Neuronal stem cell (in vitro differentiated cells): ENCODE results near the gene FPR1.

Experiments
- DNase-seq: peaks from one replicate; pipeline ENCODE4 v3.0.0-alpha.2; 2013; ENCODE audit warnings: low spot score
- H2AFZ ChIP-seq: one replicate; pipeline ENCODE4 v1.6.1; 2013; ENCODE audit warnings: mild to moderate bottlenecking, low read length, inconsistent platforms
- H2AK5ac ChIP-seq: 2 replicates; pipeline ENCODE4 v1.6.1; 2013; ENCODE audit warnings: low read depth, mild to moderate bottlenecking, inconsistent platforms, low read length, moderate library complexity, mixed read lengths
- H2BK120ac ChIP-seq: 2 replicates; pipeline ENCODE4 v1.6.1; 2013; ENCODE audit warnings: low read depth, mild to moderate bottlenecking, inconsistent platforms, low read length, moderate library complexity, mixed read lengths
- H2BK12ac ChIP-seq: one replicate; pipeline ENCODE4 v1.6.1; 2013; ENCODE audit warnings: low read length, inconsistent platforms
- H2BK15ac ChIP-seq: 2 replicates; pipeline ENCODE4 v1.6.1; 2013; ENCODE audit warnings: mild to moderate bottlenecking, low read length, inconsistent platforms, mixed read lengths
- H2BK5ac ChIP-seq: one replicate; pipeline ENCODE4 v1.6.1; 2013; ENCODE audit warnings: inconsistent platforms, mild to moderate bottlenecking, low read length, moderate library complexity
- H3K14ac ChIP-seq: one replicate; pipeline ENCODE4 v1.6.1; 2013; ENCODE audit warnings: low read length, inconsistent platforms
- H3K18ac ChIP-seq: 2 replicates; pipeline ENCODE4 v1.6.1; 2013; ENCODE audit warnings: low read length, inconsistent platforms
- H3K23ac ChIP-seq: 2 replicates; pipeline ENCODE4 v1.6.1; 2013; ENCODE audit warnings: low read depth, mild to moderate bottlenecking, mixed read lengths, low read length, inconsistent platforms; ENCODE audit not compliant: poor library complexity
- H3K27ac ChIP-seq: replicated peaks from 3 replicates; pipeline ENCODE4 v1.5.1; 2013; ENCODE audit warnings: low read length, inconsistent platforms
- H3K27me3 ChIP-seq, 3 experiments: 2 replicates each; pipeline ENCODE4 v1.6.1; 2013; ENCODE audit warnings: low read length in 3 of 3, mild to moderate bottlenecking in 2 of 3, inconsistent platforms in 1 of 3, low read depth in 1 of 3, mixed read lengths in 1 of 3, moderate library complexity in 1 of 3; ENCODE audit not compliant: control insufficient read depth in 3 of 3, insufficient read depth in 3 of 3
- H3K36me3 ChIP-seq, 2 donors: replicated peaks in 1 of 2; 2 replicates each; pipeline ENCODE4 v1.6.1; 2013; ENCODE audit warnings: low read length in 2 of 2; ENCODE audit not compliant: control insufficient read depth in 2 of 2, insufficient read depth in 2 of 2
- H3K4ac ChIP-seq: 2 replicates; pipeline ENCODE4 v1.6.1; 2013; ENCODE audit warnings: inconsistent platforms, mild to moderate bottlenecking, low read length, moderate library complexity
- H3K4me1 ChIP-seq, 2 donors: 1 replicate in 1 of 2; 2 replicates in 1 of 2; pipeline ENCODE4 v1.6.1; 2013; ENCODE audit warnings: low read length in 2 of 2, low read depth in 1 of 2; ENCODE audit not compliant: control insufficient read depth in 2 of 2, insufficient read depth in 1 of 2
- H3K4me2 ChIP-seq: one replicate; pipeline ENCODE4 v1.6.1; 2013; ENCODE audit warnings: mild to moderate bottlenecking, low read length, inconsistent platforms; ENCODE audit not compliant: insufficient read depth, poor library complexity, severe bottlenecking
- H3K4me3 ChIP-seq, 2 donors: 2 replicates each; pipeline ENCODE4 v1.5.1; 2013; ENCODE audit warnings: low read length in 2 of 2, mild to moderate bottlenecking in 2 of 2, inconsistent platforms in 1 of 2, moderate library complexity in 1 of 2
- H3K79me1 ChIP-seq: one replicate; pipeline ENCODE4 v1.6.1; 2013; ENCODE audit warnings: low read depth, mild to moderate bottlenecking, inconsistent platforms, low read length, moderate library complexity
- H3K9ac ChIP-seq: one replicate; pipeline ENCODE4 v1.6.1; 2013; ENCODE audit warnings: mild to moderate bottlenecking, low read depth, low read length, inconsistent platforms; ENCODE audit not compliant: poor library complexity
- H3K9me3 ChIP-seq, 2 donors: replicated peaks in 1 of 2; 2 replicates each; pipeline versions ENCODE3 to v1.6.1; 2013; ENCODE audit warnings: low read length in 2 of 2, mild to moderate bottlenecking in 2 of 2, inconsistent platforms in 1 of 2, low read depth in 1 of 2, mixed read lengths in 1 of 2, moderate library complexity in 1 of 2; ENCODE audit not compliant: control insufficient read depth in 2 of 2, insufficient read depth in 1 of 2
- H4K8ac ChIP-seq: one replicate; pipeline ENCODE4 v1.6.1; 2013; ENCODE audit warnings: low read depth, mild to moderate bottlenecking, inconsistent platforms, low read length, moderate library complexity
- H4K91ac ChIP-seq: one replicate; pipeline ENCODE4 v1.6.1; 2013; ENCODE audit warnings: low read length, low read depth, mild to moderate bottlenecking, inconsistent platforms; ENCODE audit not compliant: poor library complexity
- WGBS, 2 donors: extraction: QIAGEN DNeasy Blood & Tissue Kit; methylation state at CpG; one replicate each; pipeline ENCODE4 v1.1.7; 2013; ENCODE audit warnings: missing lambda C conversion rate in 2 of 2, mixed read lengths in 1 of 2; ENCODE audit not compliant: insufficient read length in 2 of 2, insufficient replicate concordance in 1 of 2; ENCODE audit errors: extremely low coverage in 2 of 2; 5-methylcytosine and 5-hydroxymethylcytosine counted together

Gene FPR1

GRCh38 chr19:51711702-51712101, 40.0 kb downstream of the FPR1 start:
- no peak overlapping the region for H3K4ac ChIP-seq
- H4K8ac ChIP-seq, result no peak overlapping the region
- H3K36me3 ChIP-seq, result peaks cover 0 to 8% of the 10 kb centered on the region in 2 donors
- H2BK5ac ChIP-seq, result no peak overlapping the region
- no peak overlapping the region for H3K23ac ChIP-seq
- no peak overlapping the region for H3K27ac ChIP-seq
- H3K4me1 ChIP-seq, result no peaks in the 10 kb centered on the region
- H3K9ac ChIP-seq, result no peak overlapping the region
- H3K27me3 ChIP-seq, result peaks cover 0 to 12% (median 2%) of the 10 kb centered on the region in 3 experiments
- H2BK15ac ChIP-seq, result no peak overlapping the region
- no peak overlapping the region for H2AFZ ChIP-seq
- DNase-seq, result no peak
- H4K91ac ChIP-seq, result no peak overlapping the region
- H2BK12ac ChIP-seq, result no peak overlapping the region
- H3K79me1 ChIP-seq, result no peaks in the 10 kb centered on the region
- H3K14ac ChIP-seq, result no peak overlapping the region
- H2AK5ac ChIP-seq, result no peak overlapping the region
- H3K4me2 ChIP-seq, result no peak overlapping the region
- no CpG with 5 or more reads among the region's 1 CpG for WGBS, 2 donors
- H3K4me3 ChIP-seq, result no peak overlapping the region
- no peaks in the 10 kb centered on the region for H3K9me3 ChIP-seq
- H3K18ac ChIP-seq, result no peak overlapping the region
- no peak overlapping the region for H2BK120ac ChIP-seq

DNA sequence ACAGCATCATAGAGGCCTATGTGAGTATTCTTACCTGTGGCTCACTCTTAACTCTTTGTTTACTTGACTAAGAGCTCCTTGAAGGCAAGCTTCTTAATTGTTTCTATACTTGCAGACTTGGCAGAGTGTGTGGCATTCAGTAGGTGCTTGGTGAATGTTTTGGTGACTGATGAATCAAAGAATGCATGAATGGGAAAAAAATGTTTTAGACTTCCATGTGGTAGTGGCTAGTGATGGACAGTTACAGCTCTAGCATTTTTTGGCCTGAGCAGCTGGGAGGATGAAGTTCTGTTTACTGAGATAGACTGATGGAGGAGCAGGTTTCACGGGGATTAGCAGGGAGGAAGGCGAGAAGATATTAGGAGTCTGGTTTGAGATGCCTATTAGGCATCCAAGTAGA, 41.5 kb downstream of the FPR1 start:
- H3K18ac ChIP-seq, result no peak overlapping the region
- H3K14ac ChIP-seq, result no peak overlapping the region
- no peak overlapping the region for H2BK15ac ChIP-seq
- H3K79me1 ChIP-seq, result no peaks in the 10 kb centered on the region
- H4K91ac ChIP-seq, result no peak overlapping the region
- no peak overlapping the region for H2AK5ac ChIP-seq
- H3K4me1 ChIP-seq, result no peaks in the 10 kb centered on the region
- no peak overlapping the region for H2BK5ac ChIP-seq
- H2BK120ac ChIP-seq, result no peak overlapping the region
- H3K23ac ChIP-seq, result no peak overlapping the region
- no peak for DNase-seq
- H3K9ac ChIP-seq, result no peak overlapping the region
- WGBS, 2 donors, result no CpG with 5 or more reads among the region's 2 CpGs
- no peak overlapping the region for H3K4me3 ChIP-seq
- peaks cover 1 to 20% of the 10 kb centered on the region in 2 donors for H3K36me3 ChIP-seq
- H3K4me2 ChIP-seq, result no peak overlapping the region
- H3K27ac ChIP-seq, result no peak overlapping the region
- H3K4ac ChIP-seq, result no peak overlapping the region
- H3K9me3 ChIP-seq, result no peaks in the 10 kb centered on the region
- peaks cover 0 to 2% (median 0%) of the 10 kb centered on the region in 3 experiments for H3K27me3 ChIP-seq
- H2BK12ac ChIP-seq, result no peak overlapping the region
- no peak overlapping the region for H4K8ac ChIP-seq
- no peak overlapping the region for H2AFZ ChIP-seq

DNA sequence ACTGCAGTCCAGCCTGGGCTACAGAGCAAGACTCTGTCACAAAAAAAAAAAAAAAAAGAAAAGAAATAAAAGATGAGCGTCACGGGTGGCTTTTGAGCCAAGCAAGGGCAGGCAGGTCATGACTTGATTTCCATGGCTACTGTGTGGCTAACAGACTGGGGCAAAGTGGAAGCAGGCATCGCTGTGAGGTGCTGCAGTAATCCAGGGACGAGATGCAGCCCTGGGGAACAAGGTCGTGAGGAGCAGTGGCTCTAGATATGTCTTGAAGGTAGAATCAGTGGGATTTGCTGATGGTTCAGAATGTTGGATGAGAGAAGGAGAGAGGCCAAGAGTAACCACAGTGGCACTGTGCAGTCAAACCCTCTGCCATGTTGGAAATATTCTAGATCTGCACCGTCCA, 42.1 kb downstream of the FPR1 start:
- H4K91ac ChIP-seq, result no peak overlapping the region
- peaks cover 0 to 2% (median 0%) of the 10 kb centered on the region in 3 experiments for H3K27me3 ChIP-seq
- H3K18ac ChIP-seq, result no peak overlapping the region
- no peak overlapping the region for H3K4ac ChIP-seq
- no peaks in the 10 kb centered on the region for H3K79me1 ChIP-seq
- no peak overlapping the region for H2BK5ac ChIP-seq
- H3K4me3 ChIP-seq, result no peak overlapping the region
- H2BK12ac ChIP-seq, result no peak overlapping the region
- no peak overlapping the region for H3K9ac ChIP-seq
- H3K4me1 ChIP-seq, result no peaks in the 10 kb centered on the region
- H3K9me3 ChIP-seq, result no peaks in the 10 kb centered on the region
- no peak overlapping the region for H2AFZ ChIP-seq
- no peak overlapping the region for H3K4me2 ChIP-seq
- H3K23ac ChIP-seq, result peak overlapping the region; percentile 12
- H2BK15ac ChIP-seq, result no peak overlapping the region
- DNase-seq, result no peak
- no peak overlapping the region for H2AK5ac ChIP-seq
- H3K36me3 ChIP-seq, result peaks cover 2 to 24% of the 10 kb centered on the region in 2 donors
- no peak overlapping the region for H3K27ac ChIP-seq
- no CpG with 5 or more reads among the region's 6 CpGs for WGBS, 2 donors
- no peak overlapping the region for H4K8ac ChIP-seq
- no peak overlapping the region for H3K14ac ChIP-seq
- H2BK120ac ChIP-seq, result no peak overlapping the region

DNA sequence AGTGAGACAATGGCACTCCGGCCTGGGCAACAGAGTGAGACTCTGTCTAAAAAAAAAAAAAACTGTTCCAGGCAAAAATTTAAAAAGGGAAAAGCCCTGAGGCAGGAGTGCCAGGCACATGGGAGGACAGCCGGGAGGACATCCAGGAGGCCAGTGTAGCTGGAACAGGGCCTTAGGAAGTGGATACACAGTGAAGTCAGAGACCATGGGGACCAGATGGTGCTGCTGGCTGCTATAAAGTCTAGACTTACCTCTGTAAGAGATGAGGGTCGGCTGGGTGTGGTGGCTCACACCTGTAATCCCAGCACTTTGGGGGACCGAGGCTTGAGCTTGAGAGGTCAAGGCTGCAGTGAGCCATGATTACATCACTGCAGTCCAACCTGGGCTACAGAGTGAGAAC, 42.9 kb downstream of the FPR1 start:
- H2BK5ac ChIP-seq, result no peak overlapping the region
- no peak for DNase-seq
- WGBS, 2 donors, result no CpG with 5 or more reads among the region's 4 CpGs

More for the DNA sequence above, 42.9 kb downstream of the FPR1 start:
- H3K9me3 ChIP-seq, result no peaks in the 10 kb centered on the region
- H3K4me1 ChIP-seq, result no peaks in the 10 kb centered on the region
- H3K27me3 ChIP-seq, result peaks cover 0 to 2% (median 0%) of the 10 kb centered on the region in 3 experiments
- H3K4me2 ChIP-seq, result no peak overlapping the region
- H3K14ac ChIP-seq, result no peak overlapping the region
- no peak overlapping the region for H2AK5ac ChIP-seq
- H3K27ac ChIP-seq, result no peak overlapping the region
- no peak overlapping the region for H2BK12ac ChIP-seq
- no peak overlapping the region for H2AFZ ChIP-seq
- H2BK15ac ChIP-seq, result no peak overlapping the region
- H4K8ac ChIP-seq, result no peak overlapping the region
- no peak overlapping the region for H3K9ac ChIP-seq
- no peak overlapping the region for H3K23ac ChIP-seq
- no peak overlapping the region for H4K91ac ChIP-seq
- no peak overlapping the region for H3K18ac ChIP-seq
- H3K4me3 ChIP-seq, result no peak overlapping the region
- peaks cover 2 to 24% of the 10 kb centered on the region in 2 donors for H3K36me3 ChIP-seq
- H3K4ac ChIP-seq, result no peak overlapping the region
- H2BK120ac ChIP-seq, result no peak overlapping the region
- no peaks in the 10 kb centered on the region for H3K79me1 ChIP-seq
